ENCODE measurements around the gene MAEA. TPM values are rescaled to one million over a fixed set of nuclear protein-coding genes. Genes with fewer than 3 reads are reported as not detected.

Gene MAEA
- total RNA-seq, 4 donors from 2014 or later: 66.2 to 140 (median 83.2) TPM

DNA sequence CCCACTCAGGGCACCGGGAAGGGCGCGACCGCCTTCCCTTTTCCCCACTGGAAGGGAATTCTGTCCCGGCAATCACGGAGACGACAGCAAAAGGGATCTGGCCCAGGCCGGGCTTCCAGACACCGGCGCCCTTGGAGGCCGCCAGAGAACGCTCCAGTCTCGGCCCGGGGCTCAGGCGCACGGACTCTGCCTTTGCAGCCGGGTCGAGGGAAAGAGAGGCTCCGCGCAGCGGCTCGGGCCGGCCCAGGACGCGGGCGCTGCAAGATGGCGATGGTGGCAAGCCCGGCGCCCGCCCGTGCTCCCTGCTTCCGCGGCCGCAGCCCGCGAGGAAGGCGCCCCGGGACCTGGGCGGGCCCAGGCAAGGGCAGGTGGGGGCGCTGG lies 41.8 kb upstream of the MAEA start:
- TF ChIP-seq, protein P1, sequence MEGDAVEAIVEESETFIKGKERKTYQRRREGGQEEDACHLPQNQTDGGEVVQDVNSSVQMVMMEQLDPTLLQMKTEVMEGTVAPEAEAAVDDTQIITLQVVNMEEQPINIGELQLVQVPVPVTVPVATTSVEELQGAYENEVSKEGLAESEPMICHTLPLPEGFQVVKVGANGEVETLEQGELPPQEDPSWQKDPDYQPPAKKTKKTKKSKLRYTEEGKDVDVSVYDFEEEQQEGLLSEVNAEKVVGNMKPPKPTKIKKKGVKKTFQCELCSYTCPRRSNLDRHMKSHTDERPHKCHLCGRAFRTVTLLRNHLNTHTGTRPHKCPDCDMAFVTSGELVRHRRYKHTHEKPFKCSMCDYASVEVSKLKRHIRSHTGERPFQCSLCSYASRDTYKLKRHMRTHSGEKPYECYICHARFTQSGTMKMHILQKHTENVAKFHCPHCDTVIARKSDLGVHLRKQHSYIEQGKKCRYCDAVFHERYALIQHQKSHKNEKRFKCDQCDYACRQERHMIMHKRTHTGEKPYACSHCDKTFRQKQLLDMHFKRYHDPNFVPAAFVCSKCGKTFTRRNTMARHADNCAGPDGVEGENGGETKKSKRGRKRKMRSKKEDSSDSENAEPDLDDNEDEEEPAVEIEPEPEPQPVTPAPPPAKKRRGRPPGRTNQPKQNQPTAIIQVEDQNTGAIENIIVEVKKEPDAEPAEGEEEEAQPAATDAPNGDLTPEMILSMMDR (IDR thresholded peaks at IDR 0.05): no peak
- TF ChIP-seq EP300 (IDR thresholded peaks at IDR 0.05) (no peak), POLR2A (IDR thresholded peaks at IDR 0.05) (no peak)
- peak overlapping the region; percentile 83 to 98 (median 92) for H3K4me3 ChIP-seq
- WGBS, 2 donors: 0 to 1% methylated on average over 11 to 25 of the region's 40 CpGs
- no peaks in the 10 kb centered on the region for H3K9me3 ChIP-seq
- H3K27me3 ChIP-seq: no peaks in the 10 kb centered on the region
- H3K27ac ChIP-seq: peak overlapping the region; percentile 94 to 97 (median 96)
- DNase-seq (ENCODE audit: low spot score in 2 of 2): no peak
- peaks cover 0 to 12% (median 0%) of the 10 kb centered on the region in 3 donors for H3K36me3 ChIP-seq
- peaks cover 0 to 65% (median 57%) of the 10 kb centered on the region in 4 donors for H3K4me1 ChIP-seq

GRCh38 chr4:1248245-1249147 lies 41.2 kb upstream of the MAEA start, which contains the start of gene CTBP1:
CTBP1 (minus strand) TSS chr4:1249130; CDS start chr4:1241331, 7,799 bp downstream.
- peak; percentile 60 to 62 for DNase-seq (ENCODE audit: low spot score in 2 of 2)
- H3K9me3 ChIP-seq: no peaks in the 10 kb centered on the region
- peaks cover 0 to 18% (median 0%) of the 10 kb centered on the region in 3 donors for H3K36me3 ChIP-seq
- H3K4me3 ChIP-seq: peak within 1 kb of the TSS; percentile 83 to 98 (median 92)
- no peaks in the 10 kb centered on the region for H3K27me3 ChIP-seq
- WGBS, 2 donors: 0 to 1% methylated on average over 51 to 72 of the region's 163 CpGs
- TF ChIP-seq, protein P1 (IDR thresholded peaks at IDR 0.05): peak in 1 of 5 experiments; percentile 36
- TF ChIP-seq POLR2A (IDR thresholded peaks at IDR 0.05): peak; percentile 22 to 58
- peak in 1 of 2 donors; percentile 76 for TF ChIP-seq EP300 (IDR thresholded peaks at IDR 0.05)
- peaks cover 0 to 59% (median 51%) of the 10 kb centered on the region in 4 donors for H3K4me1 ChIP-seq
- peak within 1 kb of the TSS; percentile 94 to 98 (median 96) for H3K27ac ChIP-seq

GRCh38 chr4:1249148-1249730 lies 40.5 kb upstream of the MAEA start:
- Histone ChIP-seq H3K4me3 (peak overlapping the region; percentile 74 to 92 (median 84)), H3K9me3 (no peaks in the 10 kb centered on the region), H3K4me1 (peaks cover 0 to 51% (median 43%) of the 10 kb centered on the region in 4 donors), H3K27ac (peak overlapping the region; percentile 85 to 98 (median 94)), H3K27me3 (no peaks in the 10 kb centered on the region), H3K36me3 (peaks cover 0 to 18% (median 0%) of the 10 kb centered on the region in 3 donors)
- WGBS, 2 donors: 0 to 1% methylated on average over 21 to 25 of the region's 86 CpGs
- peak; percentile 66 to 75 for DNase-seq (ENCODE audit: low spot score in 2 of 2)
- TF ChIP-seq EP300 (IDR thresholded peaks at IDR 0.05) (no peak), POLR2A (IDR thresholded peaks at IDR 0.05) (peak; percentile 23 to 57)
- TF ChIP-seq, protein P1 (IDR thresholded peaks at IDR 0.05): peak in 2 of 5 experiments; percentile 21 to 31

GRCh38 chr4:1249731-1250526 lies 39.8 kb upstream of the MAEA start:
- H3K4me3 ChIP-seq: peak overlapping the region; percentile 74 to 92 (median 84)
- peaks cover 0 to 45% (median 36%) of the 10 kb centered on the region in 4 donors for H3K4me1 ChIP-seq
- TF ChIP-seq, protein P1 (IDR thresholded peaks at IDR 0.05): no peak
- no peak for TF ChIP-seq EP300 (IDR thresholded peaks at IDR 0.05)
- TF ChIP-seq POLR2A (IDR thresholded peaks at IDR 0.05): no peak
- H3K27ac ChIP-seq: peak overlapping the region; percentile 85 to 98 (median 94)
- no peak for DNase-seq (ENCODE audit: low spot score in 2 of 2)
- 34 to 67% methylated on average over 14 to 27 of the region's 39 CpGs for WGBS, 2 donors
- no peaks in the 10 kb centered on the region for H3K9me3 ChIP-seq
- H3K27me3 ChIP-seq: no peaks in the 10 kb centered on the region
- peaks cover 0 to 18% (median 0%) of the 10 kb centered on the region in 3 donors for H3K36me3 ChIP-seq

Data from tibial nerve (tissue), 4 donors.